Endothelial cell of hepatic sinusoid (primary cell): ENCODE measurements around the gene ADGRG2.
"Not testable (repeated sequence)": the region's sequence is repeated elsewhere in the genome, so short reads cannot be mapped to it uniquely, and the experiment has no call there.

Experiments used
- in situ Hi-C: cut with HindIII; loops from 2 replicates; pipeline ENCODE4 v1.10.0; 2017; ENCODE audit warnings: low sequenced_read_pairs

ADGRG2 gene

DNA sequence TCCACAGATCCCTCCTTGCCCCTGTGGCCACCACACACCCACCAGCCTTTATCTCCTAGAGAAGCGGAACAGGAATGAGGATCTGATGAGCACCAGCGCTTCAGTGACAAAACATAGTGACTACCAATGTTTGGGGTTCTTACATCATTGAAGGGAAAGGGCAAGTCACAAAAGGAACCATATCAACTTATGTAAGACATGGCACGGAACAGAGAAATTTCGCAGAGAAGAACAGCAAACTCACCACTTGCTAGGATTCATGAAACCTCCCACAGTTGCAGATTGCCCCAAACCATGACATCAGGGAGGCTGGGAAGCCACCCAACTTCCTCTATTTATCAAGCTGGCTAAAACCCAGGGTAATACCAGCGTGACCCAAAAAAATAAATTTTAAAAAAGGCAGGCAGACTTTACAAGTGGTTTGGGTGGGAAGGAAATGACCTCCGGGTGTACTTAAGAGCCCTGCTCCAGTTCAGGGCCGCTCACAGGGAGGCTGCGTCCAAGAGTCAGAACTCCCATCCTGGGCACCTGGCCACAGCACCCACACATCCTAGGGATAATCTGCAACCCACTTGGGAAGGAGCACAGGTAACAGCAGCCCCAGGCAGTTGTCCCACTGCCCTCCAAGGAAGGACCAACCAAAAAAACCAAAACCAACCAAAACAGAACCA is 36.0 kb downstream of the ADGRG2 start:
- in situ Hi-C loops = no loop called here

DNA sequence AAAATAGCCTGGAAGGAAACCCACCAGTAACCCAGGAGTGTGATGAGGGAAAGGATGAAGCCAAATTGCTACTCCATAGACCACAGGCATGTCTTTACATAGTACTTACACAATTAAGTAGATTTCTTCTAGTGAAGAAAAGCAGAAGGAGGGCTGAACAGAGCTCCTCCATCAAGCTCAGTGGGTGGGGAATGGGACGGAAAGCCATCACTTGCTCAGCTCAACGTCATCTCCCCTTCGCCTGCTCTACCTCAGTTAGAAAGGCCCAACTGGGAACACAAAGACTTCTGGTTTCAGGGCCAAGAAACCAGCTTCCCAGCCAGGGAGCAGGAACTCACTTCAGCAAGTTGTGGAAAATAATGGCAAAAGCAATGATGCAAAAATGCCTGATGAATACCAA is 36.6 kb downstream of the ADGRG2 start:
- in situ Hi-C loops = no loop called here

DNA sequence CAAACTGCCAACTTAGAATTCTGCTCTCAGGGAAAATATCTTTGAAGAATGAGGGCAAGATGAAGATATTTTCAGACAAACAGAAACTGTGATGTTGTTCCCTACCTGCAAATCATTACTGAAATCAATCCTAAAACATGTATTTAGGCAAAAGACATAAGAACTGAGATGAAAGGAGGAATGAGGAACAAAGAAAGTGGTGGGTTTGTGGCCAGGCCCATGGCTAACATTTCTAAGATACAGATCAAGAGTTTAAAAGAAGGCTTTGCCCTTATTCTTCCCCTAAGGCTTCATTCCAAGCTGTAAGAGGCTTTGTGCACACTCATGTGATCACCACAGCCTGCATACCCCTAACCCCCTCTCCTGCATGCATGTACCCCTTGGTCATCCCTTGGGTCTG is 46.5 kb downstream of the ADGRG2 start:
- in situ Hi-C loops = no loop called here

DNA sequence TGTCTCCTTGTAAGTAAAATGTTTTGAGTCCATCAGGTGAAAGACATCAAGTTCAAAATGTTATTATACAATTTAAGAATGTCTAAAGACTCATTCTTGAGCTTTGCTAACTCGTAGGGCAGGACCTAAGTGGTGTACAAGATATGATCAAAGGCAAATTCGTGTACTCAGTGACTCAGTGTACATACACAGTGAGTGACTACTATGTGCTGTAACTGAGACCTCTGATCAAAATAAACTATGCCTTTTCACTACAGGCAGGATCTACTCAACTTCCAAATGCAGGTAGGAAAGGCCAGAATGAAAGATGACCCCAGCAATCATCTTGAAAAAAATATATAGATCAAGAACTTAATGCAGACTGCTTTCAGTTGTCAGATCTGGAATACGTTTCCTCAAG is 49.9 kb downstream of the ADGRG2 start:
- in situ Hi-C loops = no loop called here

DNA sequence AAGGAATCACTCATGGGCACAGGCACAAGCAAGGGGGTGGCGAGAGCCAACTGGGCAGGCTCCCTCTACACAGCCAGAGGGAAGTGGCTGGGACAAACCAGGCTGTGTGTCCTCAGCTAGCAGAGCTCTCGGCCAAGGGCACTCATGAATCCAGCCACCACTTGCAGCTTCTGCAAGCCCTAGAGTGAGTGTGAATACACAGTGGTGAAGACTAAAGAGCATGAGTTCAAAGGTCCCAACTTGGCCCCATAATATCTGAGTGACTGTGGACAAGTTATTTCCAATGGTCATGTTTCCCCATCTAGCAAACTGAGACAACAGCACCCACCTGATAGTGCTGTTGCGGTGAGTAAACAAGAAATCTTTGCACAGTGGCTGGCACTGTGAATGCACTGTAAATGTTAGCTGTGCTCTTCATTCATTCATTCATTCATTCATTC is 51.7 kb downstream of the ADGRG2 start:
- in situ Hi-C loops = no loop called here

DNA sequence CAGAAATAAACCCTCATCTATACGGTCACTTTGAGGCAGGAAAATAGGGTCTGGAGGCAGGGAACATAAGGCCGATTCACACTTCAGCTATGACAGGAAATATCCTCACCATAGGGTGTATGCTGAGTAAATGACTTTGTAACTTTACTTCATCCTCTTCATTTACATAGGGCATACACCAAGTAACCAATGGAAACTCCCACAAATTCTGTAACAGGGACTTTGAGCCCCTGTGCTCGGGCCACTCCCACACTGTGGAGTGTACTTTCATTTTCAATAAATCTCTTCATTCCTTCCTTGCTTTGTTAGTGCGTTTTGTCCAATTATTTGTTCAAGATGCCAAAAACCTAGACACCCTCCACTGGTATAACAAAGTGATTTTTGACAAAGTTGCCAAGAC is 55.3 kb downstream of the ADGRG2 start:
- in situ Hi-C loops = not testable (repeated sequence)

DNA sequence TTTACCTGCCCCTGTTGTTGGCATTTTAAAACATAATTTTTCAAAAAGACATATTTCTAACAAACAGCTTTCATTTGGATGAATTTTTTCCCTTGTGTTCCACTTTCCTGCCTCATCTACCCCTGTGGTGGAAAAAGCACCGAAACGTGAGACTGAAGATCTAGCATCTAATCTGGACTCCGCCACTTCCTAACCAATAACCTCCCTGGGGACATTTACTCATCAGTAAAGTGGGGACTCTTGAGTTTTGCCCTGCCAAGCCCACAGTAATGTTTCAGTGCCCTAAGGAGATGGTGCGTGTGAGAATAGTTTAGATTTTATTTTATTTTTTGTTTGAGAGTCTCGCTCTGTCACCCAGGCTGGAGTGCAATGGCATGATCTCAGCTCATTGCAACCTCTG is 56.7 kb downstream of the ADGRG2 start:
- in situ Hi-C loops = no loop called here

DNA sequence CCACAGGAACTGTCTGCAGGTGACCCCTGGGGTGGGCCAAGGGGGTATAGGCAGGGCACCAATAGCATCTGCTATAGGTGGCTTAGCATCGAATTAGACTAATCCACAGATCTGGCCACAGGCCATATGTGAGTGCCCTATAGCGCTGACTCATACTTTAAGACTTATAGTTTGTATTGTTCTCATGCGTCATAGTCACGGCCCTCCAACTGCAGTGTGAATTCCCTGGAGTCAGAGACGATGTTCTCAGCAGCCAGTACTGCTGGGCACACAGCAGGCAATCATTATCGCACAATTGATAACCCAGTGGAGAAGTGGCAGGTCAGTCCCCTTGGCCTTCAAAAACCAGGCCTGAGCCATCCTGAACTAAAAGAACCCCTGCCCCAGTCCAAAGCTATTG is 58.1 kb downstream of the ADGRG2 start:
- in situ Hi-C loops = no loop called here

DNA sequence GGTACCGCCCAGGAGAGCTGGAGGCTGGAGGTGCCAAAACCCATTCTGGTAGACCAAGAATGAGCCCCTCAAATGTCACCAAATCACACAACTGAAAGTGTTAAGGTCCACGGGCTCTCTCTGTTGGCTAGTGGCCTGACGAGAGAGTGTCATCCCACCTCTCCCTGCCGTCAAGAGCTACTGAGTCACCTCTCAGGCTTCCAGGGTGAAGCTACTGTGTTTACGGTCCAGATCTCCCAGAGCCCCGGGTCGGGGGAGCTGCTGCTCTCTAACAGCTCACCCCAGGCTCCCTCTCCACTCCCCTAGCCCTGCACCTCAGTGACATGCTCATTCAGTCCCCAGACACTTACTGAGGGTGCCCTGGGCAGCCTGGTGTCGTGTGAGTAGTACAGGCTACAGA is 59.2 kb downstream of the ADGRG2 start:
- in situ Hi-C loops = no loop called here

DNA sequence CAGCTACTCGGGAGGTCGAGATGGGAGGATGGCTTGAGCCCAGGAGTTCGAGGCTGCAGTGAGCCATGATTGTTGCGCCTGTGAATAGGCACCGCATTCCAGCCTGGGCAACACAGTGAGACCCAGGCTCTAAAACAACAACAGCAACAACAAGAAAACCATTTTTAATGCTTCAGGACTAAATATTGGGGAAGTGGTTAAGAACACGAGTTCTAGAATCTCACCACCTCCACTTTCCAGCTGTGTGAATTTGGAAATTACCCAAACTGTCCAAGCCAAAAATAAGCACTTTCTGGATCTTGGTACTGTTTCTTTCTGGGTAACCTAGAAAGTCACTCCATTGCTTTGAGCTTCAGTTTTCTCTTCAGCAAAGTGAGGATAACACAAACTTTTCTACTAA is 63.2 kb downstream of the ADGRG2 start:
- in situ Hi-C loops = no loop called here

DNA sequence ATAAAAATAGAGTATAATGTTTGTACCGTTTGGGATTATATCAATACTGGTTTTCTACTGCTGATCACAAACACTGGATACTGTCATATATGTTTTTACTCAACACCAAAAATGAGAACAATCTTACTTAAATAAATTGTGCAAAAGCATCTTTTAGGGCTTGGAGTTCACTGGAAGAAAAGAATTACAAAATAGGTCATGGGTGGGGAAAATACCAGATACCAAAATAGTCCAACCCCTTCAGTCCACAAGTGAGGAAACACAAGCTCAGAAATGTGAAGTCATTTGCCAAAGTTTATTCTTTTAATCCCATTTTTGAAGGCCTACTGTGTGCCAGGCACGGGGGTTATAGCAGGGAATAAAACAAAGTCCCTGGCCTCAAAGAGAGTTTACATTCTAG is 64.4 kb downstream of the ADGRG2 start:
- in situ Hi-C loops = no loop called here

DNA sequence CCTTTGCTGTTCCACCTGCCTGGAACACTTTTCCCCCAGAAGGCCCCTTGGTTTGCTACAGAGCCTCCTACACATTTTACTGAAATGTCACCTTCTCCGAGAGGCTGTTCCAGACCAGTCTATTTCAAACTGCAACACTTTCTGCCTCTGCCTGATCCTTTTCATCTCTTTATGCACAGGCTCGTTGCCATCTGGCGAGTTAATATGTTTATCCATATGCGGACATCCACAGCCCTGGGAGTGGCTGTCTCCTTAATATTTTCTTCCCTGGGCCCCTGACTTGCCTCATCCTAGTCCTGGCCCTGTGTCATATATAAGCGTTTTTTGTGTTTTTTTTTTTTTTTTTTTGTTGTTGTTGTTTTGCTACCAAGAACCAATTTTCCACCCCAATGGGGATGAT is 73.2 kb downstream of the ADGRG2 start:
- in situ Hi-C loops = no loop called here

DNA sequence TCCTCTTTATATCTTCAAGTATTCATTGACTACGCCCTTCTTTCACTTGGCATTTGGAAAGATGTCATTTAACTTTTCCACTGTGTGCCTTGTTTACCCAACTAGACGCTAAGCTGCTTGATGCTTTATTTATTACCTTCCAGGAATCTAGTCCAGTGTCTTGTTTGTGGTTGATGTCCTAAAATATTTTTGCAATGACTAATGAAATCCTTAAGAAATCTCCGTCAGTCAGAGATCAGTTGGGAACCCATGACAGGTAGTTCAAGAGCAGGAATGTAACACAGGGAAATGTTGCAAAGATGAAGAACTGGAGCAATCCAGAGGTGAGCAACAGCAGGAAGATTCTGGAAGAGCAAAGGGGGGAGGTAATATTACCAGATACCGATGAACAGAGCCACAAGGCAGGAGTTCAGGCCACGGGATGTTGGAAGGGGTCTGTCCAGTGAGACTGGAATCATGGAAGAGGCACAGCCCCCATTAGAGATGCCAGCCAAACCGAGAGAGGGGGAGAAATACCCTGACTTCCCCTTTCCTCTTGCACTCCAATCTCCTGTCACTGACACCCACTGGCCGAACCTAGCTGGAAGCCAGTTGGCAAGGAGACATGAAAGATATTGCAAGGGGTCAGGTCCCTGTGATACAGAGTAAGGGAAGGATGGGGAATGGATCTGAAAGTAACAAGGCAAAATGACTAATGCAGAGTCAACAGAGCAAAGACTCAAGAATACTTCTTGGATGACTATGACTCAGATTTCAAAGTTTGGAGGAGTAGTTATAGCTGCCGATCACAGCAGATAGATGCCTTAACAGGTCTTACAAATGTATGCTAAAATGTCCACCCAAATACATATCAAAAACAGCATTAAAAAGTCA is 75.7 kb downstream of the ADGRG2 start:
- in situ Hi-C loops = no loop called here

DNA sequence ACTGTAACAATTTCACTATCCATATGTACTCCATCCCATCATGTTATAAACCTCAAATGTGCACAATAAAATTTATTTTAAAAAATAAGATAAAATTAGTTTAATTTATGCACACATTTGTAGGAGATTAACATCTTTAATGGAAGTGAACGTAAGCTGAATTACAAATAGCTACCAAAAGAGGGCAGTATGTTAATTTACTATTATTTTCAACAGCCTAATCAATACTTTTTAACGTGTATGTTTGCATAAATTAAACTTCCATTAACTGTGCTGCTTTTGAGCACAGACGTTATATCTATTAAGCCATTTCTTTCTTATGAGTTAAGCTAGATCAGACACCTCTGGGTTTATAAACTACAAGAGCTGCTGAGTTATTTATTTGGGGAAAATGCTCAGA is 81.9 kb downstream of the ADGRG2 start:
- in situ Hi-C loops = no loop called here

DNA sequence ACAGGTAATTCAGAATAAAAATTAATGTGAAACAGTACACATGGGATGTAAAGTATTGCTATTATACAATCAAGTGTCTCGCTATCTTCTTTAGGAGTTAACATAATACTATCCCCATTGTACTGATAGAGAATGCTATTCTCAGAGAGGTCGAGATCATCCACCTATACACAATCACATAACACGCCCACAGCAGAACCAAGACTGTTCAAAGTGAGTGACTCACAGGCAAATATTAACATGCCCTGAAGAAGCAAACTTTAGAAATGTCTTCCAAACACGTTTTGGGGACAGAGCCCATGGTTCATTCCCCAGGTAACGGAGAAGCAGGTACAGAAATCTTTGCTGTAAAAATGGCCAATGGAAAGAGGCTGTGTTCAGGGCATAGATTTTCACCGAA is 88.2 kb downstream of the ADGRG2 start:
- in situ Hi-C loops = no loop called here

DNA sequence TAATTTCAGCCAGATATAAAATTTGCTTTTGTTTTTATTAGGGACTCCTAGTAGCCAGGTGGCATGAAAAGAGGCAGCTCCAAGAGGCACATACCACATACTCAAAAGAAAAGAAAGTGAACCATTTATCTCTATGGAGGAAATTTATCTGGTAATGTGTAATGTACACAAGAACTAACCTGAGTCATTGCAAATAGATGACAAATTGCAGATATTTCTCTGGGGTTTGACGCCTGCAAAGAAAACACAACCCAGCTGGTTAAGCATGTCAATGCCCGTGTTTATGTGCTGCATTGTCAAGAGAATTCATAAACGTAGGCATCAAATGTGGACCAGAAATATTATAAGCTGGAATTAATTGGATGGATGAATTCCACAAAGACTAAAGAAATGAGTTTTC is 91.5 kb downstream of the ADGRG2 start:
- in situ Hi-C loops = no loop called here

DNA sequence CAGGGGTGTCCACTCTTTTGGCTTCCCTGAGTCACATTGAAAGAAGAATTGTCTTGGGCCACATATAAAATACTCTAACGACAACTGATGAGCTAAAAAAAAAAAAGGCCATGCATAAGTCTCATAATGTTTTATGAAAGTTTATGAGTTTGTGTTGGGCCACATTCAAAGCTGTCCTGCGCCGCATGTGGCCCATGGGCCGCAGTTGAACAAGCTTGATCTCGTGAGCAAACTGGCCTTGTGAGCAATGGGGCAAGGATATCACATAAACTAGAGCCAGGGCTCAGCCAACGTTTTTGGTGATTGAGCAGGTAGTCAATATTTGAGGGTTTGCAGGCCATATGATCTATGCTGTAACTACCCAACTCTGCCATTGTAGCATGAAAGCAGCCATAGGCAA is 93.7 kb downstream of the ADGRG2 start:
- in situ Hi-C loops = no loop called here

DNA sequence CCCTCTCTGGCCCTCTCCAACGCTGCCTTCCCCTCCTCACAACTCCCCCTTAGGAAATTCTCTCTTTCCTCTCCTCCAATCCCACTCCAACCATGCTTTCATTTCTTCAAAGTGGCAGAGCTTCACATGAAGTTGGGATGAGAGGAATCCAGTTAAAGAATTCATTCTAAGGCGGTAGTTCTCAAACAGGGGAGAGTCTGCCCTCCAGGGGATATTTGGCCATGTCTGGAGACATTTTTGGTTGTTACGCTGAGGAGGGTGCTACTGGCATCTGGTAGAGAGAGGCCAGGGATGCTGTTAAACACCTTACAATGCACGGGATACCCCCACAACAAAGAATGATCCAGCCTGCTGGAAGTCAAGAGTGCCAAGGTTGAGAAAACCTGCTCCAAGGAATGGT is 97.9 kb downstream of the ADGRG2 start:
- in situ Hi-C loops = no loop called here

DNA sequence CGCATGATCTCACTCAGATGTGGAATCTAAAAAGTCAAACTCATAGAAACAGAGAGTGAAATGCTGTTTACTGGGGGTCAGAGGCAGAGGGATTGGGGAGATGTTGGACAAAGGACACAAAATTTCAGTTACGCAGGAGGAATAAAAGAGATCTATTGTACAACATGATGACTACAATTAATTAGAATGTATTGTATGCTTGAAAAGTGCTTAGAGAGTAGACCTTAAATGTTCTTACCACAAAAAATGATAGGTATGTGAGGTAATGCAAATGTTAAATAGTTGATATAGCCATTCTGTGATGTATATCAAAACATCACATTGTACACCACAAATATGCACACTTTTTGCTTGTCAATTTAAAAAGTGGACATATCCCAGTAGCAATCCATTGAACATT is 102.3 kb downstream of the ADGRG2 start:
- in situ Hi-C loops = no loop called here

DNA sequence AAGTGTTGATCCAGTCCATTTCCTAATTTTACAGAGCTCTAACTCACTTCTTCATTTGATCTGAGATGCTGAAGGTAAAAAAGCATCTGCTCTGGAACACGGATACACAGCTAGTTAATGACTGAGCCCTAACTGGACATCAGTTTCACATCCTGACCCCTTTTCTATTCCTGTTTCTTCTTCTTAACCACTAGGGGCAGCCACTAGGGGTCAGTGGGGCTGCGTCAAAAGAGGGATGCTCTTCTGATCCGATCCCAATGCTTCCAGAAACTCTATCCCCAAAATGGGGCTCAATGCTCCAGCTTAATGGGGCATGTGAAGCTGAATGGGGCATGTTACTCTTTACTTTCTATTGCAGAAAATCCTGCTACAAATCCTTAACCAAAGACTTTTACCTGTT is 105.0 kb downstream of the ADGRG2 start:
- in situ Hi-C loops = no loop called here

DNA sequence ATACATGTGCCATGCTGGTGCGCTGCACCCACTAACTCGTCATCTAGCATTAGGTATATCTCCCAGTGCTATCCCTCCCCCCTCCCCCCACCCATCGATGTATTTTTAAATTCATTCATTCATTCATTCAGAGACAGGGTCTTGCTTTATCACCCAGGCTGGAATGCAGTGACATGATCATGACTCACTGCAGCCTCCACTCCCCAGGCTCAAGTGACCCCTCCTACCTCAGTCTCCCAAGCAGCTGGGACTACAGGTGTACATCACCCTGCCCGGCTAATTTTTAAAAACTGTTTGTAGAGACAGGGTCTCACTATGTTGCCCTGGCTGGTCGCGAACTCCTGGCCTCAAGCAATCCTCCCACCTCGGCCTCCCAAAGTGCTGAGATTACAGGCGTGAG is 105.7 kb downstream of the ADGRG2 start:
- in situ Hi-C loops = not testable (repeated sequence)

DNA sequence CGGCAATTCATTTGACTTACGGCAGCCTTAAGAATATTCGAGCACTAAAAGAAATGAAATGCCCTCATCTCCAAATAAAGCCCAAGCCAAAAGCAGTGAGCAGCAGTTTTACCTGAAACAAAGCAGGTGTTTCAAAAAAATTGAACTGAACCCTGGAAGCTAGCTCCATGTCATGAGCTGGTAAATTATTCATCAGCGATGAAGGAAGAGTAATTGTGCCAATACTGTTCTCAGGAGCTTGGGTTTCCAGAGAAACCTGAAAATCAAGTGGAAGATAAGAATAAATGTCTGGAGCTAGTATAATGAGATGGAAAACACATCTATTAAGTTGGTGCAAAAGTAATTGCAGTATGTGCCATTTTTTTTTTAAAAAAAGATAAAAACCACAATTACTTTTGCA is 114.4 kb downstream of the ADGRG2 start:
- in situ Hi-C loops = no loop called here

DNA sequence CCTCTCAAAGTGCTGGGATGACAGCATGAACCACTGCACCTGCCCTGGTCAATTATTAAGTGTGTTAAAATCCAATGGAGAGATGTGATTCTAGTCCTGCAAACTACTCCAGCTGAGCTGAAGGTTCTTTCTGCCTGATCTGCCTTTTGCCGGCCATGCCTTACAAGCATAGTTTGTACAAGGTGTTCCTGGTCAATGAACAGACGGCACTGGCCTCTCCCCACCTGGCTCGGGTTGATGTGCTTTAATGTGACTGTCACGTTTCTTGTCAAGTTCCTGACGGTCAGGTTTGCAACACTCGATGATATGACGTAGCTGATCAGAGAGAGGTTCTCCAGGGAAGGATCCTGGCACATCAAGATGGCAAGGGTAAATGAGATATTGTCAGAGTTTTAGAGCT is 115.3 kb downstream of the ADGRG2 start:
- in situ Hi-C loops = no loop called here
